PFSK-1 (cell line): ENCODE data around the gene SPOCD1.

Source experiments
- POLR2AphosphoS5 ChIP-seq: IDR thresholded peaks from 2 replicates; pipeline ENCODE4 v1.6.1; 2012; ENCODE audit warnings: low read depth, mild to moderate bottlenecking, control low read depth, low read length, moderate library complexity
- SIN3A ChIP-seq: IDR thresholded peaks from 2 replicates; pipeline ENCODE4 v1.6.1; 2012; ENCODE audit warnings: mild to moderate bottlenecking, low read length, moderate library complexity, borderline replicate concordance; ENCODE audit not compliant: insufficient read depth
- TF ChIP-seq, protein P1 (sequence below), 2 experiments: IDR thresholded peaks; 2 replicates each; pipeline versions ENCODE4 v1.6.1 to v1.8.0; 2011 to 2012; ENCODE audit warnings: low read depth in 2 of 2, low read length in 2 of 2, control low read depth in 1 of 2, inconsistent platforms in 1 of 2, mild to moderate bottlenecking in 1 of 2, moderate library complexity in 1 of 2; ENCODE audit not compliant: insufficient read depth in 1 of 2

GRCh38 chr1:31761883-31762282 lies 53.9 kb downstream of the SPOCD1 start:
- TF ChIP-seq SIN3A (no peak), POLR2AphosphoS5 (no peak)
- TF ChIP-seq, protein P1, sequence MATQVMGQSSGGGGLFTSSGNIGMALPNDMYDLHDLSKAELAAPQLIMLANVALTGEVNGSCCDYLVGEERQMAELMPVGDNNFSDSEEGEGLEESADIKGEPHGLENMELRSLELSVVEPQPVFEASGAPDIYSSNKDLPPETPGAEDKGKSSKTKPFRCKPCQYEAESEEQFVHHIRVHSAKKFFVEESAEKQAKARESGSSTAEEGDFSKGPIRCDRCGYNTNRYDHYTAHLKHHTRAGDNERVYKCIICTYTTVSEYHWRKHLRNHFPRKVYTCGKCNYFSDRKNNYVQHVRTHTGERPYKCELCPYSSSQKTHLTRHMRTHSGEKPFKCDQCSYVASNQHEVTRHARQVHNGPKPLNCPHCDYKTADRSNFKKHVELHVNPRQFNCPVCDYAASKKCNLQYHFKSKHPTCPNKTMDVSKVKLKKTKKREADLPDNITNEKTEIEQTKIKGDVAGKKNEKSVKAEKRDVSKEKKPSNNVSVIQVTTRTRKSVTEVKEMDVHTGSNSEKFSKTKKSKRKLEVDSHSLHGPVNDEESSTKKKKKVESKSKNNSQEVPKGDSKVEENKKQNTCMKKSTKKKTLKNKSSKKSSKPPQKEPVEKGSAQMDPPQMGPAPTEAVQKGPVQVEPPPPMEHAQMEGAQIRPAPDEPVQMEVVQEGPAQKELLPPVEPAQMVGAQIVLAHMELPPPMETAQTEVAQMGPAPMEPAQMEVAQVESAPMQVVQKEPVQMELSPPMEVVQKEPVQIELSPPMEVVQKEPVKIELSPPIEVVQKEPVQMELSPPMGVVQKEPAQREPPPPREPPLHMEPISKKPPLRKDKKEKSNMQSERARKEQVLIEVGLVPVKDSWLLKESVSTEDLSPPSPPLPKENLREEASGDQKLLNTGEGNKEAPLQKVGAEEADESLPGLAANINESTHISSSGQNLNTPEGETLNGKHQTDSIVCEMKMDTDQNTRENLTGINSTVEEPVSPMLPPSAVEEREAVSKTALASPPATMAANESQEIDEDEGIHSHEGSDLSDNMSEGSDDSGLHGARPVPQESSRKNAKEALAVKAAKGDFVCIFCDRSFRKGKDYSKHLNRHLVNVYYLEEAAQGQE (IDR thresholded peaks at IDR 0.05; ENCODE audit: insufficient read depth in 1 of 2, low read depth in 2 of 2, low read length in 2 of 2) = no peak
